ENCODE data around the gene NAB1. TPM values are rescaled to one million over a fixed set of nuclear protein-coding genes. Genes with fewer than 3 reads are reported as not detected.

Gene NAB1
- polyA plus RNA-seq, 1 donor from 2014 or later, result 49.8 TPM

DNA sequence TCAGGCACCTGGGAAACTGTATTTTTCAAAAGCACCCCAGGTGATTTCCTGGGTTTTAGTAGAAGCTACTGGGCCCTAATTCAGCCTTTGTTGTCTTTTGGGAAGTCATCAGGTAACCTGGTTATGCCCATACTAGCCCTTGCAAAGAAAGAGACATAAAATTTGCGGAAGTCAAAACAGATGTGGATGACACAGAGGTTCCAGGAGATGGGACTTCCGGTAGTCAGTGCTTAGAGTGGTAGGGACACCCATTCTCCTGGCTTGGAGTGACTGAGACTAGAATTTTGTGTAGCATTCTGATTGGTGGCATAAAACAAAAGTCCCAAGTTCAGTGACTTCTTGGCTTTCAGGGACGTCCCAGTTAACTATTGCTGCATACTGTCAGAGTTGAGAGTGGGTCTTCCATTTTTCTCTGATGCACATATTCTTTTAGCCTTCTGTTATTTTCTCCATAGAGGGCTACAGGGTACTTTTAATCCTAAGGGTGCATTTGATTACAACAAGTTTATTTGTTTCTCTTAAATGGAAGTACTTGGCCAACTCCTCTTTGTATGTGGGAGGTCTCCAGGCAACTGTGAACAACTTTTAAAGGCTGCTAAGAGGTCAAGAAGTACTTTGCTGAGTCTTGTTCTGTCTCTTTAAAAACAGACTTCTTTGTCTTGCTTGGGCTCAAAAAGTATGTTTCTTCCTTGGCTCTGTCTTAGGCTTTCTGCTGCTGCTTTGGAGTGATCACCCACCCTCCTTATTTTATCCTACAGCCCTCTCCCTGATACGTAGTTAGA is 8.8 kb downstream of the NAB1 start:
- no peak overlapping the region for H3K9ac ChIP-seq (ENCODE audit: low read length)
- H3K4me3 ChIP-seq (ENCODE audit: low read length), result no peak overlapping the region
- no peaks in the 10 kb centered on the region for H3F3A ChIP-seq (ENCODE audit: insufficient read depth, low read length, poor library complexity, severe bottlenecking)
- peaks cover 38% of the 10 kb centered on the region for H3K79me2 ChIP-seq (replicated peaks; ENCODE audit: insufficient read depth, low read length)
- no peaks in the 10 kb centered on the region for H3K9me3 ChIP-seq (ENCODE audit: low read length)
- H3K36me3 ChIP-seq (ENCODE audit: insufficient read depth, low read length), result no peaks in the 10 kb centered on the region
- H3K9me2 ChIP-seq (ENCODE audit: insufficient read depth, low read length), result no peaks in the 10 kb centered on the region
- no peaks in the 10 kb centered on the region for H3K27me3 ChIP-seq (ENCODE audit: insufficient read depth, low read depth, low read length)
- H2AFZ ChIP-seq (ENCODE audit: low read depth, low read length), result no peak overlapping the region
- H4K20me1 ChIP-seq (ENCODE audit: insufficient read depth), result no peaks in the 10 kb centered on the region
- H3K4me2 ChIP-seq (ENCODE audit: low read length), result no peak overlapping the region
- TF ChIP-seq EZH2 (IDR thresholded peaks at IDR 0.05; ENCODE audit: borderline replicate concordance, insufficient read depth, low read length, poor library complexity, severe bottlenecking), result no peak
- TF ChIP-seq REST (IDR thresholded peaks at IDR 0.05; ENCODE audit: borderline replicate concordance), result no peak
- TF ChIP-seq CTCF (IDR thresholded peaks at IDR 0.05; ENCODE audit: poor library complexity, severe bottlenecking), result no peak
- TF ChIP-seq RAD21 (conservative IDR thresholded peaks at IDR 0.05), result no peak
- TF ChIP-seq MXI1 (conservative IDR thresholded peaks at IDR 0.05; ENCODE audit: poor library complexity, severe bottlenecking), result no peak
- no peak for TF ChIP-seq SMC3 (conservative IDR thresholded peaks at IDR 0.05; ENCODE audit: poor library complexity)
- no peak for TF ChIP-seq EP300 (conservative IDR thresholded peaks at IDR 0.05; ENCODE audit: poor library complexity, severe bottlenecking)
- H3K27ac ChIP-seq (ENCODE audit: low read length), result no peak overlapping the region

DNA sequence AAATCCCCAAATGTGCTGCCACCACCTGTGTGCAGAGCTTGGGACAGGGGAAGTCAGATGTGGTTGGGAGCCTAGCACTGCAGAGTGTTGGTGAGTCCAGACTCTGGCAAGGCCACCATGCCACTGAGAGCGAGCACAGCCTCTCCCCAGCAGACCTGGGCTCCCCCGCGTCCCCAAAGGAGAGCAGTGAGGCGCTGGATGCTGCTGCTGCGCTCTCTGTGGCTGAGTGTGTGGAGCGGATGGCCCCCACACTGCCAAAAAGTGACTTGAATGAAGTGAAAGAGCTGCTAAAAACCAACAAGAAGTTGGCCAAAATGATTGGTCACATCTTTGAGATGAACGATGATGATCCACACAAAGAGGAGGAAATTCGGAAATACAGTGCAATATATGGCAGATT is 10.7 kb downstream of the NAB1 start:
- Histone ChIP-seq H3K9me3 (ENCODE audit: low read length) (no peaks in the 10 kb centered on the region), H3K79me2 (replicated peaks; ENCODE audit: insufficient read depth, low read length) (peaks cover 27% of the 10 kb centered on the region), H3K9me2 (ENCODE audit: insufficient read depth, low read length) (no peaks in the 10 kb centered on the region), H3F3A (ENCODE audit: insufficient read depth, low read length, poor library complexity, severe bottlenecking) (no peaks in the 10 kb centered on the region), H3K4me3 (ENCODE audit: low read length) (no peak overlapping the region), H2AFZ (ENCODE audit: low read depth, low read length) (no peak overlapping the region), H3K27ac (ENCODE audit: low read length) (no peak overlapping the region), H4K20me1 (ENCODE audit: insufficient read depth) (no peaks in the 10 kb centered on the region), H3K4me2 (ENCODE audit: low read length) (no peak overlapping the region), H3K27me3 (ENCODE audit: insufficient read depth, low read depth, low read length) (no peaks in the 10 kb centered on the region), H3K9ac (ENCODE audit: low read length) (no peak overlapping the region), H3K36me3 (ENCODE audit: insufficient read depth, low read length) (no peaks in the 10 kb centered on the region)
- no peak for TF ChIP-seq MXI1 (conservative IDR thresholded peaks at IDR 0.05; ENCODE audit: poor library complexity, severe bottlenecking)
- TF ChIP-seq SMC3 (conservative IDR thresholded peaks at IDR 0.05; ENCODE audit: poor library complexity), result no peak
- TF ChIP-seq EP300 (conservative IDR thresholded peaks at IDR 0.05; ENCODE audit: poor library complexity, severe bottlenecking), result no peak
- TF ChIP-seq CTCF (IDR thresholded peaks at IDR 0.05; ENCODE audit: poor library complexity, severe bottlenecking), result no peak
- no peak for TF ChIP-seq RAD21 (conservative IDR thresholded peaks at IDR 0.05)
- TF ChIP-seq POLR2AphosphoS5 (IDR thresholded peaks at IDR 0.05), result no peak
- no peak for TF ChIP-seq REST (IDR thresholded peaks at IDR 0.05; ENCODE audit: borderline replicate concordance)
- TF ChIP-seq TAF1 (IDR thresholded peaks at IDR 0.05; ENCODE audit: low read depth), result no peak
- TF ChIP-seq EZH2 (IDR thresholded peaks at IDR 0.05; ENCODE audit: borderline replicate concordance, insufficient read depth, low read length, poor library complexity, severe bottlenecking), result no peak
